GM18951 (cell line): ENCODE data around the gene GGPS1.
"Not testable (repeated sequence)": the region's sequence is repeated elsewhere in the genome, so short reads cannot be mapped to it uniquely, and the experiment has no call there.

Experiments
- POLR2A ChIP-seq: IDR thresholded peaks from 4 replicates; pipeline ENCODE4 v1.6.1; 2011; ENCODE audit warnings: mild to moderate bottlenecking; ENCODE audit not compliant: insufficient read length, insufficient read depth; ENCODE audit errors: extremely low read depth
- in situ Hi-C: fragments of 300-500 bp; cut with MboI; formaldehyde crosslinking; loops from one replicate; pipeline ENCODE4 v1.12.0; 2022; ENCODE audit warnings: low sequenced_read_pairs, mixed read lengths, inconsistent platforms; ENCODE audit not compliant: unreplicated experiment

The GGPS1 gene

GRCh38 chr1:235295902-235296350 lies 32.4 kb upstream of the GGPS1 start:
- in situ Hi-C loops: no loop called here
- TF ChIP-seq POLR2A: no peak

GRCh38 chr1:235296729-235297128 lies 31.6 kb upstream of the GGPS1 start:
- in situ Hi-C loops: no loop called here
- TF ChIP-seq POLR2A: no peak

GRCh38 chr1:235297579-235297978 lies 30.8 kb upstream of the GGPS1 start:
- in situ Hi-C loops: no loop called here
- no peak for TF ChIP-seq POLR2A

GRCh38 chr1:235298758-235299157 lies 29.6 kb upstream of the GGPS1 start:
- in situ Hi-C loops: no loop called here
- TF ChIP-seq POLR2A: no peak

GRCh38 chr1:235299169-235299858 lies 29.1 kb upstream of the GGPS1 start:
- TF ChIP-seq POLR2A: no peak
- in situ Hi-C loops: no loop called here

GRCh38 chr1:235302143-235302542 lies 26.2 kb upstream of the GGPS1 start:
- no peak for TF ChIP-seq POLR2A
- in situ Hi-C loops: no loop called here

GRCh38 chr1:235304549-235305451 lies 23.6 kb upstream of the GGPS1 start:
- TF ChIP-seq POLR2A: no peak
- in situ Hi-C loops: no loop called here

GRCh38 chr1:235307158-235308124 lies 20.9 kb upstream of the GGPS1 start:
- in situ Hi-C loops: no loop called here
- TF ChIP-seq POLR2A: no peak

GRCh38 chr1:235309206-235309605 lies 19.2 kb upstream of the GGPS1 start:
- in situ Hi-C loops: not testable (repeated sequence)

- in situ Hi-C loops: no loop called here
- no peak for TF ChIP-seq POLR2A
Observed at GRCh38 chr1:235313262-235313661, 15.1 kb upstream of the GGPS1 start.

- no peak for TF ChIP-seq POLR2A
- in situ Hi-C loops: no loop called here
Observed at GRCh38 chr1:235313931-235314678, 14.3 kb upstream of the GGPS1 start.

- TF ChIP-seq POLR2A: no peak
- in situ Hi-C loops: no loop called here
Observed at GRCh38 chr1:235315173-235315572, 13.2 kb upstream of the GGPS1 start.
